NCI-H446 (cell line): ENCODE results near the gene EPSTI1.

Source experiments
- DNase-seq, 2 experiments: peaks; one replicate each; lab custom pipeline; 2025; lab: John Stamatoyannopoulos, UW

EPSTI1 gene

DNA sequence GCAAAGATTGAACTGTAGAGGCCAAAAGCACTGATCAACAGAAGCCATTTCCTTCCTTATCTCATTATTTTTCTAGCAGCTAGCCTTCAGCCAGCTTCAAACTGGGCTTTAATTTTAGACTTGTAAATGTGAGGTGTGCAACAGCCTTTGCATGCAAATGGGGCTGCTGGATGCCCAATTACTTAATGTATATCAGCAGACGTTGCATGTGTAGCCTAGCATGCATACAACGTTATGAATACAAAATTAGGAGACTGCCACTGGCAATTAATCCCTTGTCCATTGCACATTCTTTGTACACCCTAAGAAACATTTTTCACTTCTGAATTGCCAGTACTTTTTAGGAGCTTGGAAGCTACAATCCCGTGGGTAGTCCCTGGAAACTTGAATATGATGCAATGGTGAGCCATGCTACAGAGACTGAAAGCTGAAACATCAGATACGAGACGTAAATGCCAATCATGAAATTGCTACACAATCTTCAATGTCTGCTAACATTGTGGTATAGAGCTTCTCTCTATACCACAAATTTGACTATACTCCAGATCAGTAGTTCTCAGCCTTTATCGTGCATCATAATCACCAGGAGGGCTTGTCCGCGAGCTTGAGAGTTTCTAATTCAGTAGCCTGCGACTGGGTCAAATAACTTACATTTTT, 20.2 kb downstream of the EPSTI1 start:
- no peak for DNase-seq

DNA sequence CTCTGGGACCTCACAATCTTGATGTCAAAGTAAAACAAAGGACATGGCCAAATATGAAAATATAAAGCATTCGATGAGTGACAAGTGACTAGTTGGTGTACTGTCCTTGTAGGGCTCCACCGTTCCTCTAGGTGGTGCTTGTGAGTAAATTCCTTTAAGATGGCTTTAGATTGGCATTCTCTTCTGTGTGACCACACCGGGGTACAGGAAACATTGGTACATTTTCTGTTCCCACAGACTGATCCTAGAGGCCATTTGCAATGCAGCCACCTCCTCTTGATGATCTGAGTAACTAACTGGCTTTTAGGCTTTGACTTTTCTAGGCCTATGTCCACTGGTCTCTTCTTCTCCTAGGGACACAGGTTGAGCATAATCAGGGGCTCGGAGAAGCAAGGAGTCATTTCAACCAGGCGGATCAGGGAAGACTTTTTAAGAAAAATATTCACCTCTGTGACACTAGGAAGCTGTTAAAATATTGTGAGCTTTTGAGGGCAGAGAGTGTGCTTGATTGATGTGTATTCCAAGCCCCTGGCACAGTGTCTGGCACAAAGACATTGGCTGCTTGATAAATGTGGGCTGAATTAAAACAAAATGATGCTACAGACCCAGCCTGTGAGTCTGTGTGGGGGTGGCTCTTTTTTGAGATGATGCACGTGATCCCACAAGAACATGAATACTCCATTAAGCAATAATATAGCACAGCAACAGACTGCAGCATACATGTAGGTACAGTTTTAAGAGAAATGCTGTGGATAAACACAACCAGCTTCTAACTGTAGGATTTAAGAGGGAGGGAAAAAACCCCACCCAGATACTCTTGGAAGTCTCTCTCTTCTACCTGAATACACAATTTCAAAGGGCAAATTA, 21.0 kb downstream of the EPSTI1 start:
- DNase-seq, result peak; percentile 55 to 76

- DNase-seq, result peak; percentile 59 to 74
Measured at GRCh38 chr13:42969565-42970172, 22.4 kb downstream of the EPSTI1 start.

- no peak for DNase-seq
Measured at GRCh38 chr13:42968906-42969305, 23.1 kb downstream of the EPSTI1 start.

- DNase-seq, result no peak
Measured at GRCh38 chr13:42967660-42968059, 24.4 kb downstream of the EPSTI1 start.

DNA sequence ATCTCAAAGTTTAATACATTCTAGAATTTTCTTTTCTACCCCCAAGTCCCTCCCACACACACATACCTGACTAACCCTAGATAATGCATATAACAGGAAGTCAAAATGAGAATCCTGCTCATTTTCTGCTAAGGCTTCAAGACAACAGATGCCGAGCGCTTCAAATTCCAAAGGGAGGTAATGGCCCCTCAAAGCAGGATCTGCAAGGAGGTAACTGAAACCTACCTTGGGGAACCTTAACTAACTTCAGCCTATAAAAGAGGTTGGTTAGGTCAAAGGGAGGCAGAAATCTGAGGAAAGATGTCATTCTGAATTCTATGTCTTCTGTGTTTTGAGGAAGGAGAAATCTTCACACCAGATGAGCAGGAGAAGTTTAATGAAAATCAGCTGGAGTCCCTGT, 26.8 kb downstream of the EPSTI1 start:
- DNase-seq, result no peak

DNA sequence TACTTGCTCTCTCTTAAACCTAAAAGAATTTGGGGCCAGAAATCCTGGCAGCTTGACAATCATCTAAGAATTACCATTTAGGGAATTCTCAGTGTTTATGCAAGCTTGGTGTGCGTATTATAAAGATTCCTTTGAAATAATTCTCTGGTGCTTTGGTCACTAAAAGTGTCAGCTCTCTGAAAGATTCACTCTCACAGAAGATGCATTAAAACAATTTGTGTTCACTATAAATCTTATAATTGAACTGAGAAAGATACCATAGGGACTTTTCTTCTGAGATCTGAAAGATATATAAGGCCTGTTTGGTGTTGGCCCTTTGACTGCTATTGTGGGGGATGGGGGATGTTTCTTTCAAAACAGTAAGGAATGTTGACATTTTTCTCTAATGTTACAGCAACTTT, 27.3 kb downstream of the EPSTI1 start:
- no peak for DNase-seq

DNA sequence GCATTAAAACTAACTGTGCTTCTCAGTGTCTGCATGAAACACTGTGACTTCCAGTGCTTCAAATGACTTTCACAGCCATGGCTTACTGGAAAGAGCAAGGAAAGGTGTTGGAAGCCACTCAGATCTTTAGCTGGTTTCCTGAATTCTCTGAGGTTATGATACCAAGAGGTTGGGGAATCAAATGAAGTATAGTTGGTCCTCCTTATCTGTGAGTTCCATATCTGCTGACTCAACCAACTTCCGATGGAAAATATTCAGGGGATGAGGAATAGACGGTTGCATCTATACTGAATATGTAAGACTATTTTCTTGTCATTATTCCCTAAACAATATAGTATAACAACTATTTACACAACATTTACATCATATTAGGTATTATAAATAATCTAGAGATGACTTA, 32.4 kb downstream of the EPSTI1 start:
- no peak for DNase-seq

- DNase-seq, result no peak
Measured at GRCh38 chr13:42957881-42958280, 34.2 kb downstream of the EPSTI1 start.

- DNase-seq, result peak; percentile 32 to 73
Measured at GRCh38 chr13:42950181-42950580, 41.9 kb downstream of the EPSTI1 start.

DNA sequence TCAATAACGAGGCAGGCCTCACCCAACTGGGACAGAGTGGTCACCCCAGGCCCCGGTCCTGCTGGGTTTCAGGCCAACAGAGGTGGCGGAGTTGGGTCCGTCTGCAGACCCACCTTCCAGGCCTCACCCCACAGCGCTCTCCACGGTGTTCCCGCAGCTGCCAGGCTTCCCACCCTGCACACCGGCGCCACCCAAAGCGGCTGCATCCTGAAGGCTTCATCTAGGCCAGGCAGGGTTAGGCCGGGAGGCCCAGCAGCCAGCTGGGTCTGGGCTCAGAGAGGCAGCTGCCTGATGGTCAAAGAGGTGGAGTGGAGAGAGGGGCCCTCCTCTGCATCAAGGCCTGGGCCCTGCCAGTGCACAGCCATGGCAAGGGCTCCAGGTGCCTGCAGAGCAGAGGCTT, 44.1 kb downstream of the EPSTI1 start:
- DNase-seq, result no peak

DNA sequence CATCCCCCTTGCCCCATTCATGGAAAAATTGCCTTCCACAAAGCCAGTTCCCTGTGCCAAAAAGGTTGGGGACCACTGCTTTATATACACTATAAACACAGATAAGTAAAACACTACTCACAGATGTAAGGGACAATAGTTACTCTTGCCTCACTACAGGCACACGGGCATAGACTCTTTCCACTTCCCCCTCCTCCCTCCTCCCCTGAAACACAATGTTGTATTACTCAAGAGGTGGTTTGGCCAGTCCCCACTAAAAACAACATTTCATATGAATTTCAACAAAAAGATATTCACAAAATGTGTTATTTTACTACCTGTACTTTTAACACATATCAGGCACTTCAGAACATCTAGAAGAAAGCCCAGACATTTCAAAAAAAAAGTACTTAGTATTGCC, 45.1 kb downstream of the EPSTI1 start:
- DNase-seq, result no peak

DNA sequence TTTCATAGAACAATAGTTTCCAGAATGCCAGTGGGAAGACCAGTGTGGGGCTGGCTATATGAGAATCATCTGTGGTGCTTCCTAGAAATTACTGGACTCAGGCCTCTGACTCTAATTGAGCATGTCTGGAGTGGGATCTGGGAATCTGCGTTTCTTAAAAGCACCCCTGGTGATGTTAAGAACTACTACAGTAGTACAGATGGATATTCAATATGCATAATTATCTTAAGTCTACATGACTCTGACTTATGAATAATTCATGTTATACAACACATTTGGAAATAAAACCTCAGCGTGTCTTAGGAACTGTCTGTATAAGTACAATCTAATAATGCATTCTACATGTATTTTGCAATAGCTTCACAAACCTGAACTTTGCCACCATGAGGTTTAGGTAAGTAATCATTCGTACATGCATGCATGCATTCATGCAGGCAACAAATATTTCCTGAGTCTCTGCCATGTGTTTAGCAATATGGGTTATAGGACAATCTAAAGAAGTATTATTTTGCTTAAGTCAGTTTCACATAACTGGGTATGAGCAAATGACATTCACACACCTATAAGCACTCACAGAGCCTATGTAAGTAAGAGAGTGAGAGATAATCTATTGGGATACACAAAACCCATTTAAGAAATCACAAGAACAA, 62.0 kb downstream of the EPSTI1 start:
- no peak for DNase-seq

GRCh38 chr13:42926555-42926954, 65.5 kb downstream of the EPSTI1 start:
- no peak for DNase-seq

- no peak for DNase-seq
Measured at GRCh38 chr13:42926043-42926442, 66.0 kb downstream of the EPSTI1 start.

GRCh38 chr13:42925626-42926025, 66.4 kb downstream of the EPSTI1 start:
- DNase-seq, result no peak

DNA sequence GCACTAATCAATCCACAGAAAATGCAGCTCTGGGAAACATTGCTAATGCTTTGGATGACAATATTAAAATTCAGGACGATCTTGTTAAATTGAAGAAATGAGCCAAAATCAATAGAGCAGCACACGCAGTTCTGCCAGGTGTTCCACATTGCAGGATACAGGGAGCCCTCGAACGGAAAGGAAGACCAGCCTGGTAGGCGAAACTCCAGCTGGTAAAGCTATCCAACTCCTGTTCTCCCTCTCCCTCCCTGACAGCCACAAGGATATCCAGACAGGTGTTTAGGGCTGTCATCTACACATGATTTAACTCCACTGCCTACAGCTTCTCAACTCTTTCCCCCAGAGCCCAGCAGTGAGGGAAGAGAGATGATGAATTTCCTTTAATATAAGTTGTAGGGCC, 67.7 kb downstream of the EPSTI1 start:
- DNase-seq, result no peak

DNA sequence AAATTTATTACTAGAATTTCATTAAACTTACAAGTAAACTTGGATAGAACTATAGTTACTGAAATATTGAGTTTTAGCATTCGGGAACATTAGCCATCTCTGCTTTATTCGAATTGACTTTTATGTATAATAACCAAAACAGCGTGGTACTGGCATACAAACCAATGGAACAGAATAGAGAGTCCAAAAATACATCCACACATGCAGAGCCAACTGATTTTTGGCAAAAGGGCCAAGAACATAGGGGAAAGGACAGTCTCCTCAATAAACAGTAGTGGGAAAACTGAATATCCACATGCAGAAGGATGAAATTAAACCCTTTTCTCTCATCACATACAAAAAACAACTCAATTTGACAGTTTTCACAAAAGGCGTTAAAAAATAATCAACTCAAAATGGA, 84.3 kb downstream of the EPSTI1 start:
- DNase-seq, result peak in 1 of 2 experiments; percentile 27

- DNase-seq, result no peak
Measured at GRCh38 chr13:42906257-42906656, 85.8 kb downstream of the EPSTI1 start.

DNA sequence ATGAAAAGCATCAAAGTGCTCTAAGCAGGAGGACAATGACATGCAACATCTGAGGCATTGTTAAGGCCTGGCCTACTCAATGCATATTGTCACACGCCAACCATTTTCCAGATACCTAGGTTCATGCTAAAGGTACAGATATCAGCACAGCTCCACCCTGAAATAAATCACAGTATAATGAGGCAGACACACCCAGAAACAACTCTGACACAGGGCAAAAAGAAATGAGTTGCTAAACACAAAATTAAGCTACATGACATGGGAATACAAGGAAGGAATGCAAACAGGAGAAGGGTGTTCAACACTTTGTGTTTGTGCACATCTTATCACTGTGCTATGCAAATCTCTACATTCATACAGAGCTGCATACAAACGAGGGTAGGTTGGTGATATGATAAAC, 86.5 kb downstream of the EPSTI1 start:
- no peak for DNase-seq

GRCh38 chr13:42899266-42899665, 92.8 kb downstream of the EPSTI1 start:
- no peak for DNase-seq

DNA sequence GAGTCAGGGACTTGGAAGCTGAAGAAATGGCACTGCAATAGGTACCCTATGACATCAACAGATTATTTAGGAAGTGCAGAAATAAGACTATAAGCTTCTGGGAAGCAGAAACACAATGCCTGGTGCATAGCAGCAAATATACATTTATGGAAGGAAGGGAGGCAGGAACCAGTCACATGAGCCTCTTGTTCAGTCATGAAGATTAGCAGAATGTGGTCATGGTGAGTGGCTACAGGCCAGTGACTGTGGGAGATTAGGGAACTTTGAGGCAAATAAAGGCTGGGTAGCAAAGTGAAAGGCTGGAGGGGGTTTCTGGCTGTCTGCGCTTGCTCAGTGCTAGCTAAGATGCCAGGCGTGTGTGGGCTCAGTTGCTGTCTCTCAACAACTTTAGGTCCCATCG, 96.3 kb downstream of the EPSTI1 start:
- DNase-seq, result no peak
